ENCODE results near the gene MAG. TPM values are rescaled to one million over a fixed set of nuclear protein-coding genes. Genes with fewer than 3 reads are reported as not detected.

Gene MAG
- total and polyA plus RNA-seq, 2 of the 8 experiments (the other 6 are each of a cell fraction or from before 2014, with no cell fraction given) = 0.20 to 1.3 TPM

DNA sequence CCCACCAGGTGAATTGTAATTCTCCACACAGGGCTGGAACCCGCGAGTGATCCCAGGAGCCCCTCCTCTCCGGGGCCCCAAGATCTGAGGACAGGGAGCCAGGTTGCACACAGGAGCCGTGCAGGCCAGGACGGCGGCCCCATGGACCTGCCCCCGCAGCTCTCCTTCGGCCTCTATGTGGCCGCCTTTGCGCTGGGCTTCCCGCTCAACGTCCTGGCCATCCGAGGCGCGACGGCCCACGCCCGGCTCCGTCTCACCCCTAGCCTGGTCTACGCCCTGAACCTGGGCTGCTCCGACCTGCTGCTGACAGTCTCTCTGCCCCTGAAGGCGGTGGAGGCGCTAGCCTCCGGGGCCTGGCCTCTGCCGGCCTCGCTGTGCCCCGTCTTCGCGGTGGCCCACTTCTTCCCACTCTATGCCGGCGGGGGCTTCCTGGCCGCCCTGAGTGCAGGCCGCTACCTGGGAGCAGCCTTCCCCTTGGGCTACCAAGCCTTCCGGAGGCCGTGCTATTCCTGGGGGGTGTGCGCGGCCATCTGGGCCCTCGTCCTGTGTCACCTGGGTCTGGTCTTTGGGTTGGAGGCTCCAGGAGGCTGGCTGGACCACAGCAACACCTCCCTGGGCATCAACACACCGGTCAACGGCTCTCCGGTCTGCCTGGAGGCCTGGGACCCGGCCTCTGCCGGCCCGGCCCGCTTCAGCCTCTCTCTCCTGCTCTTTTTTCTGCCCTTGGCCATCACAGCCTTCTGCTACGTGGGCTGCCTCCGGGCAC, 59.6 kb downstream of the MAG start (continued):
- TF ChIP-seq POLR2AphosphoS5 (IDR thresholded peaks at IDR 0.05; ENCODE audit: low read depth, low read length) = no peak
- no peak for TF ChIP-seq TAF1 (IDR thresholded peaks at IDR 0.05; ENCODE audit: low read depth, low read length)
- TF ChIP-seq RBBP5 (IDR thresholded peaks at IDR 0.05; ENCODE audit: borderline replicate concordance, low read depth, low read length) = no peak
- TF ChIP-seq CEBPB (IDR thresholded peaks at IDR 0.05; ENCODE audit: low read depth, low read length) = no peak
- no peak for TF ChIP-seq YY1 (IDR thresholded peaks at IDR 0.05; ENCODE audit: low read depth, low read length)
- no peak for TF ChIP-seq TBP (IDR thresholded peaks at IDR 0.05; ENCODE audit: low read depth, low read length)
- no peak for TF ChIP-seq JUND (IDR thresholded peaks at IDR 0.05; ENCODE audit: low read length)
- TF ChIP-seq CBX8 (IDR thresholded peaks at IDR 0.05; ENCODE audit: borderline replicate concordance, low read depth, low read length) = no peak
- TF ChIP-seq, protein P1, sequence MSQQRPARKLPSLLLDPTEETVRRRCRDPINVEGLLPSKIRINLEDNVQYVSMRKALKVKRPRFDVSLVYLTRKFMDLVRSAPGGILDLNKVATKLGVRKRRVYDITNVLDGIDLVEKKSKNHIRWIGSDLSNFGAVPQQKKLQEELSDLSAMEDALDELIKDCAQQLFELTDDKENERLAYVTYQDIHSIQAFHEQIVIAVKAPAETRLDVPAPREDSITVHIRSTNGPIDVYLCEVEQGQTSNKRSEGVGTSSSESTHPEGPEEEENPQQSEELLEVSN (IDR thresholded peaks at IDR 0.05) = no peak

Data from H1 (cell line).